PC-3 (cell line): ENCODE results near the gene C9orf57.

Experiments used
- CTCF ChIP-seq: fragments of 300-600 bp; sonication (generic); conservative IDR thresholded peaks from 2 replicates; pipeline ENCODE4 v1.5.1; 2017; ENCODE audit warnings: antibody characterized with exemption, low read depth, mild to moderate bottlenecking, low read length
- EZH2 ChIP-seq: fragments of 300-600 bp; sonication (generic); IDR thresholded peaks from one replicate; pipeline ENCODE4 v1.6.1; 2017; ENCODE audit warnings: antibody characterized with exemption, mild to moderate bottlenecking, low read length; ENCODE audit not compliant: unreplicated experiment
- EZH2phosphoT487 ChIP-seq: fragments of 300-600 bp; sonication (generic); IDR thresholded peaks from 2 replicates; pipeline ENCODE4 v1.6.1; 2018; ENCODE audit warnings: mild to moderate bottlenecking, antibody characterized with exemption, low read length, borderline replicate concordance

DNA sequence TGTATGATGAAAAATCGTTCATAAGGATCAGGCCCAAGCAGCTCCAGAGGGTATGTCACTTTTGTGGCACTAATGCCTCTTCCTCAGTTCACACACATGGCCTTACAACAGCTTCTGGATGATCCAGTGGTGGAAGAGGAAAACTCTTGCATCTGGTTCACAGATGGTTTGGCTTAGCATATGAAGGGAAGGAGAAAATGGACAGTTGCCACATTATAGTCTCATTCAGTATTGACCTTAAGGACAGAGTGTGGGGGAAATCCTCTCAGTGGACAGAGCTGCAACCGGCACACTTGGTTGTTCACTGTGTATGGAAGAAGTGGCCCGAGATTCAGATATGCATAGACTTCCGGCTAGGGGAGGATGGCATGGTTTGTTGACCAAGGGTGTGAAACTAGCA is 22.8 kb downstream of the C9orf57 start:
- TF ChIP-seq CTCF = no peak
- TF ChIP-seq EZH2 = no peak
- no peak for TF ChIP-seq EZH2phosphoT487
